Measurements from ENCODE around the gene SETMAR.

GRCh38 chr3:4289044-4289443, 14.1 kb upstream of the SETMAR start:
- TF ChIP-seq SP1 (IDR thresholded peaks at IDR 0.05): no peak
- TF ChIP-seq, protein P1, sequence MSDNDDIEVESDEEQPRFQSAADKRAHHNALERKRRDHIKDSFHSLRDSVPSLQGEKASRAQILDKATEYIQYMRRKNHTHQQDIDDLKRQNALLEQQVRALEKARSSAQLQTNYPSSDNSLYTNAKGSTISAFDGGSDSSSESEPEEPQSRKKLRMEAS (IDR thresholded peaks at IDR 0.05): no peak
- TF ChIP-seq, protein P2, sequence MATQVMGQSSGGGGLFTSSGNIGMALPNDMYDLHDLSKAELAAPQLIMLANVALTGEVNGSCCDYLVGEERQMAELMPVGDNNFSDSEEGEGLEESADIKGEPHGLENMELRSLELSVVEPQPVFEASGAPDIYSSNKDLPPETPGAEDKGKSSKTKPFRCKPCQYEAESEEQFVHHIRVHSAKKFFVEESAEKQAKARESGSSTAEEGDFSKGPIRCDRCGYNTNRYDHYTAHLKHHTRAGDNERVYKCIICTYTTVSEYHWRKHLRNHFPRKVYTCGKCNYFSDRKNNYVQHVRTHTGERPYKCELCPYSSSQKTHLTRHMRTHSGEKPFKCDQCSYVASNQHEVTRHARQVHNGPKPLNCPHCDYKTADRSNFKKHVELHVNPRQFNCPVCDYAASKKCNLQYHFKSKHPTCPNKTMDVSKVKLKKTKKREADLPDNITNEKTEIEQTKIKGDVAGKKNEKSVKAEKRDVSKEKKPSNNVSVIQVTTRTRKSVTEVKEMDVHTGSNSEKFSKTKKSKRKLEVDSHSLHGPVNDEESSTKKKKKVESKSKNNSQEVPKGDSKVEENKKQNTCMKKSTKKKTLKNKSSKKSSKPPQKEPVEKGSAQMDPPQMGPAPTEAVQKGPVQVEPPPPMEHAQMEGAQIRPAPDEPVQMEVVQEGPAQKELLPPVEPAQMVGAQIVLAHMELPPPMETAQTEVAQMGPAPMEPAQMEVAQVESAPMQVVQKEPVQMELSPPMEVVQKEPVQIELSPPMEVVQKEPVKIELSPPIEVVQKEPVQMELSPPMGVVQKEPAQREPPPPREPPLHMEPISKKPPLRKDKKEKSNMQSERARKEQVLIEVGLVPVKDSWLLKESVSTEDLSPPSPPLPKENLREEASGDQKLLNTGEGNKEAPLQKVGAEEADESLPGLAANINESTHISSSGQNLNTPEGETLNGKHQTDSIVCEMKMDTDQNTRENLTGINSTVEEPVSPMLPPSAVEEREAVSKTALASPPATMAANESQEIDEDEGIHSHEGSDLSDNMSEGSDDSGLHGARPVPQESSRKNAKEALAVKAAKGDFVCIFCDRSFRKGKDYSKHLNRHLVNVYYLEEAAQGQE (IDR thresholded peaks at IDR 0.05): no peak
- TF ChIP-seq, protein P3, sequence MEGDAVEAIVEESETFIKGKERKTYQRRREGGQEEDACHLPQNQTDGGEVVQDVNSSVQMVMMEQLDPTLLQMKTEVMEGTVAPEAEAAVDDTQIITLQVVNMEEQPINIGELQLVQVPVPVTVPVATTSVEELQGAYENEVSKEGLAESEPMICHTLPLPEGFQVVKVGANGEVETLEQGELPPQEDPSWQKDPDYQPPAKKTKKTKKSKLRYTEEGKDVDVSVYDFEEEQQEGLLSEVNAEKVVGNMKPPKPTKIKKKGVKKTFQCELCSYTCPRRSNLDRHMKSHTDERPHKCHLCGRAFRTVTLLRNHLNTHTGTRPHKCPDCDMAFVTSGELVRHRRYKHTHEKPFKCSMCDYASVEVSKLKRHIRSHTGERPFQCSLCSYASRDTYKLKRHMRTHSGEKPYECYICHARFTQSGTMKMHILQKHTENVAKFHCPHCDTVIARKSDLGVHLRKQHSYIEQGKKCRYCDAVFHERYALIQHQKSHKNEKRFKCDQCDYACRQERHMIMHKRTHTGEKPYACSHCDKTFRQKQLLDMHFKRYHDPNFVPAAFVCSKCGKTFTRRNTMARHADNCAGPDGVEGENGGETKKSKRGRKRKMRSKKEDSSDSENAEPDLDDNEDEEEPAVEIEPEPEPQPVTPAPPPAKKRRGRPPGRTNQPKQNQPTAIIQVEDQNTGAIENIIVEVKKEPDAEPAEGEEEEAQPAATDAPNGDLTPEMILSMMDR (IDR thresholded peaks at IDR 0.05; ENCODE audit: low read depth, low read length, missing input control): no peak
- TF ChIP-seq, protein P4, sequence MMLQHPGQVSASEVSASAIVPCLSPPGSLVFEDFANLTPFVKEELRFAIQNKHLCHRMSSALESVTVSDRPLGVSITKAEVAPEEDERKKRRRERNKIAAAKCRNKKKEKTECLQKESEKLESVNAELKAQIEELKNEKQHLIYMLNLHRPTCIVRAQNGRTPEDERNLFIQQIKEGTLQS (IDR thresholded peaks at IDR 0.05): no peak
